Endothelial cell of umbilical vein (primary cell): Measurements from ENCODE around the gene ATXN1.
"Not testable (repeated sequence)": the region's sequence is repeated elsewhere in the genome, so short reads cannot be mapped to it uniquely, and the experiment has no call there.

ENCODE experiments used
- POLR2A ChIP-seq: IDR thresholded peaks from 2 replicates; pipeline ENCODE4 v1.6.1; 2012; ENCODE audit warnings: low read depth, mild to moderate bottlenecking, control low read depth, low read length
- TF ChIP-seq, protein P1 (sequence below), 2 donors: IDR thresholded peaks; 1 replicate in 1 of 2; 2 replicates in 1 of 2; pipeline ENCODE4 v1.5.1; 2011; ENCODE audit warnings: low read length in 2 of 2, mild to moderate bottlenecking in 2 of 2, moderate library complexity in 2 of 2, control low read depth in 1 of 2, inconsistent platforms in 1 of 2, low read depth in 1 of 2; ENCODE audit not compliant: insufficient read depth in 1 of 2; ENCODE audit errors: extremely low read depth in 1 of 2

GRCh38 chr6:16613504-16613903 is 147.8 kb downstream of the ATXN1 start:
- TF ChIP-seq, protein P1, sequence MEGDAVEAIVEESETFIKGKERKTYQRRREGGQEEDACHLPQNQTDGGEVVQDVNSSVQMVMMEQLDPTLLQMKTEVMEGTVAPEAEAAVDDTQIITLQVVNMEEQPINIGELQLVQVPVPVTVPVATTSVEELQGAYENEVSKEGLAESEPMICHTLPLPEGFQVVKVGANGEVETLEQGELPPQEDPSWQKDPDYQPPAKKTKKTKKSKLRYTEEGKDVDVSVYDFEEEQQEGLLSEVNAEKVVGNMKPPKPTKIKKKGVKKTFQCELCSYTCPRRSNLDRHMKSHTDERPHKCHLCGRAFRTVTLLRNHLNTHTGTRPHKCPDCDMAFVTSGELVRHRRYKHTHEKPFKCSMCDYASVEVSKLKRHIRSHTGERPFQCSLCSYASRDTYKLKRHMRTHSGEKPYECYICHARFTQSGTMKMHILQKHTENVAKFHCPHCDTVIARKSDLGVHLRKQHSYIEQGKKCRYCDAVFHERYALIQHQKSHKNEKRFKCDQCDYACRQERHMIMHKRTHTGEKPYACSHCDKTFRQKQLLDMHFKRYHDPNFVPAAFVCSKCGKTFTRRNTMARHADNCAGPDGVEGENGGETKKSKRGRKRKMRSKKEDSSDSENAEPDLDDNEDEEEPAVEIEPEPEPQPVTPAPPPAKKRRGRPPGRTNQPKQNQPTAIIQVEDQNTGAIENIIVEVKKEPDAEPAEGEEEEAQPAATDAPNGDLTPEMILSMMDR (IDR thresholded peaks at IDR 0.05; ENCODE audit: extremely low read depth in 1 of 2, insufficient read depth in 1 of 2, low read depth in 1 of 2, low read length in 2 of 2): not testable (repeated sequence)
- TF ChIP-seq POLR2A: not testable (repeated sequence)
